Measurements from ENCODE around the gene SH3GLB2.
"Not testable (repeated sequence)": the region's sequence is repeated elsewhere in the genome, so short reads cannot be mapped to it uniquely, and the experiment has no call there.

SH3GLB2 gene

GRCh38 chr9:129014608-129015007 is 13.5 kb downstream of the SH3GLB2 start:
- no peak for DNase-seq (ENCODE audit: low read depth)

- no peak for DNase-seq (ENCODE audit: low read depth)
These were observed 14.0 kb downstream of the SH3GLB2 start for GRCh38 chr9:129014124-129014523.

- no peak for DNase-seq (ENCODE audit: low read depth)
These were observed 14.5 kb downstream of the SH3GLB2 start for GRCh38 chr9:129013674-129014073.

- no peak for DNase-seq (ENCODE audit: low read depth)
These were observed 15.2 kb downstream of the SH3GLB2 start for GRCh38 chr9:129012893-129013448.

- no peak for DNase-seq (ENCODE audit: low read depth)
These were observed 15.8 kb downstream of the SH3GLB2 start for GRCh38 chr9:129012343-129012742.

GRCh38 chr9:129011761-129012181 is 16.4 kb downstream of the SH3GLB2 start:
- no peak for DNase-seq (ENCODE audit: low read depth)

- DNase-seq (ENCODE audit: low read depth): no peak
These were observed 17.0 kb downstream of the SH3GLB2 start for GRCh38 chr9:129011170-129011569.

- DNase-seq (ENCODE audit: low read depth): no peak
These were observed 17.7 kb downstream of the SH3GLB2 start for GRCh38 chr9:129010267-129010975.

- no peak for DNase-seq (ENCODE audit: low read depth)
These were observed 18.5 kb downstream of the SH3GLB2 start for GRCh38 chr9:129009584-129010141.

- DNase-seq (ENCODE audit: low read depth): no peak
These were observed 19.0 kb downstream of the SH3GLB2 start for GRCh38 chr9:129008986-129009583.

GRCh38 chr9:129008469-129008965 is 19.6 kb downstream of the SH3GLB2 start:
- no peak for DNase-seq (ENCODE audit: low read depth)

GRCh38 chr9:129007766-129008468 is 20.2 kb downstream of the SH3GLB2 start:
- no peak for DNase-seq (ENCODE audit: low read depth)

GRCh38 chr9:129007035-129007765 is 20.9 kb downstream of the SH3GLB2 start:
- no peak for DNase-seq (ENCODE audit: low read depth)

GRCh38 chr9:129006328-129007034 is 21.6 kb downstream of the SH3GLB2 start:
- no peak for DNase-seq (ENCODE audit: low read depth)

GRCh38 chr9:129005336-129005997 is 22.7 kb downstream of the SH3GLB2 start:
- DNase-seq (ENCODE audit: low read depth): no peak

- not testable (repeated sequence) for DNase-seq (ENCODE audit: low read depth)
These were observed 24.0 kb downstream of the SH3GLB2 start for GRCh38 chr9:129004173-129004572.

GRCh38 chr9:129002992-129003391 is 25.1 kb downstream of the SH3GLB2 start:
- DNase-seq (ENCODE audit: low read depth): no peak

- no peak for DNase-seq (ENCODE audit: low read depth)
These were observed 26.4 kb downstream of the SH3GLB2 start for GRCh38 chr9:129001504-129002325.

- DNase-seq (ENCODE audit: low read depth): no peak
These were observed 28.4 kb downstream of the SH3GLB2 start for GRCh38 chr9:128999581-129000206.
